ENCODE data around the gene DCHS2.

DCHS2 gene

GRCh38 chr4:154367659-154368058 lies 123.9 kb downstream of the DCHS2 start:
- DNase-seq = no peak

GRCh38 chr4:154366956-154367355 lies 124.6 kb downstream of the DCHS2 start:
- DNase-seq = no peak

GRCh38 chr4:154364066-154364845 lies 127.3 kb downstream of the DCHS2 start:
- no peak for DNase-seq

GRCh38 chr4:154361450-154361849 lies 130.1 kb downstream of the DCHS2 start:
- no peak for DNase-seq

GRCh38 chr4:154360491-154360890 lies 131.1 kb downstream of the DCHS2 start:
- no peak for DNase-seq

GRCh38 chr4:154354883-154355282 lies 136.7 kb downstream of the DCHS2 start:
- no peak for DNase-seq

- no peak for DNase-seq
Measured at GRCh38 chr4:154349829-154350228, 141.8 kb downstream of the DCHS2 start.

GRCh38 chr4:154348657-154349056 lies 142.9 kb downstream of the DCHS2 start:
- DNase-seq = no peak

- DNase-seq = no peak
Measured at GRCh38 chr4:154345359-154345758, 146.2 kb downstream of the DCHS2 start.

- DNase-seq = no peak
Measured at GRCh38 chr4:154344686-154345085, 146.9 kb downstream of the DCHS2 start.

GRCh38 chr4:154343651-154344050 lies 147.9 kb downstream of the DCHS2 start:
- no peak for DNase-seq

- DNase-seq = no peak
Measured at GRCh38 chr4:154341448-154341847, 150.2 kb downstream of the DCHS2 start.

- DNase-seq = no peak
Measured at GRCh38 chr4:154335588-154335987, 156.0 kb downstream of the DCHS2 start.

GRCh38 chr4:154332681-154333421 lies 158.7 kb downstream of the DCHS2 start:
- DNase-seq = no peak

GRCh38 chr4:154329939-154330338 lies 161.7 kb downstream of the DCHS2 start:
- DNase-seq = no peak

GRCh38 chr4:154329268-154329868 lies 162.2 kb downstream of the DCHS2 start:
- DNase-seq = no peak

- DNase-seq = no peak
Measured at GRCh38 chr4:154328030-154328429, 163.6 kb downstream of the DCHS2 start.

GRCh38 chr4:154320521-154320920 lies 171.1 kb downstream of the DCHS2 start:
- DNase-seq = no peak

- no peak for DNase-seq
Measured at GRCh38 chr4:154319736-154320135, 171.9 kb downstream of the DCHS2 start.

- no peak for DNase-seq
Measured at GRCh38 chr4:154317201-154317999, 174.2 kb downstream of the DCHS2 start.

- DNase-seq = no peak
Measured at GRCh38 chr4:154315741-154316140, 175.9 kb downstream of the DCHS2 start.

GRCh38 chr4:154314248-154314647 lies 177.4 kb downstream of the DCHS2 start:
- DNase-seq = no peak

- DNase-seq = no peak
Measured at GRCh38 chr4:154313004-154313585, 178.5 kb downstream of the DCHS2 start.
